Epidermal melanocyte (primary cell): ENCODE results near the gene RGSL1.

Source experiments
- DNase-seq: peaks from one replicate; pipeline ENCODE4 v3.0.0; 2011; ENCODE audit warnings: low spot score; ENCODE audit not compliant: insufficient read length

The RGSL1 gene

GRCh38 chr1:182533896-182534295 is 84.0 kb downstream of the RGSL1 start:
- DNase-seq, result no peak

DNA sequence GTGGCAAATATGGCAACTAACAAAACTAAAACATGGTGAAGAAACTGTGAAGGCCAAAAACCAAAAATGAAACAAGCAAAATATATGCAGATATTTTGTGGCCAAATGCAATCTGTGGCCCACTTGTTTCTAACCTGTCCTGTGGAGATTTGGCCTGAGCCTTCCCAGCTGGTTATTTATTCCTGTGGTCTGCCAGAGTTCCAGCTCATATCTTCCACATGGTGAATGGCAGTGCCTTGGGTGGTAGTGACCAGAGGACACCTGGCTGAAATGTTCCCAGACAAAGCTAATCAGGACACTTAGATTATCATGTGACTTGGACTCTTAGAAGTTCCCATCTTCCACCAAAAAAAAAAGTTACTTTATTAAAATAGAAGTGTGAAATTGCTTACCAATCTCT is 99.4 kb downstream of the RGSL1 start:
- DNase-seq, result no peak

- DNase-seq, result no peak
Observed at GRCh38 chr1:182549811-182550210, 99.9 kb downstream of the RGSL1 start.

GRCh38 chr1:182552527-182552926 is 102.6 kb downstream of the RGSL1 start:
- DNase-seq, result no peak

DNA sequence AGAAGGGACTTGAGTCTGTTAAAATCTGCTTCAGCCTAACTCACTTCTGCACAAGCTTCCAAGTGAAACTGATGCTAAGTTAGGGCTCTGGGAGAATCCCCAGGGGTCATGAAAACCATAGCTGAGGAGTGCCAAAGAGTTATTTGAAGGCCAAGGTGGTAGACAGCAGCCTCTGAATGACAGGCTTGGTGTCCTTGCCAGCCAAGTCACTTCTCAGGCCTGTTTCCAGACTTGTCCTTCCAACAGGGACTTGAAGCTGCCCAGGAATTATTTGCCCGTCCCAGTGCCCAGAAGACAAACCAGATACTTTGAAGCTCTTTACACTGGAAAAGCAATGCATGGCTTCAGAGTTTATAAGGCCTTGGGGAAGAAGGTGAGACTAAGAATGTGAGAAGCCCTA is 105.5 kb downstream of the RGSL1 start:
- no peak for DNase-seq

- no peak for DNase-seq
Observed at GRCh38 chr1:182556279-182556678, 106.3 kb downstream of the RGSL1 start.

DNA sequence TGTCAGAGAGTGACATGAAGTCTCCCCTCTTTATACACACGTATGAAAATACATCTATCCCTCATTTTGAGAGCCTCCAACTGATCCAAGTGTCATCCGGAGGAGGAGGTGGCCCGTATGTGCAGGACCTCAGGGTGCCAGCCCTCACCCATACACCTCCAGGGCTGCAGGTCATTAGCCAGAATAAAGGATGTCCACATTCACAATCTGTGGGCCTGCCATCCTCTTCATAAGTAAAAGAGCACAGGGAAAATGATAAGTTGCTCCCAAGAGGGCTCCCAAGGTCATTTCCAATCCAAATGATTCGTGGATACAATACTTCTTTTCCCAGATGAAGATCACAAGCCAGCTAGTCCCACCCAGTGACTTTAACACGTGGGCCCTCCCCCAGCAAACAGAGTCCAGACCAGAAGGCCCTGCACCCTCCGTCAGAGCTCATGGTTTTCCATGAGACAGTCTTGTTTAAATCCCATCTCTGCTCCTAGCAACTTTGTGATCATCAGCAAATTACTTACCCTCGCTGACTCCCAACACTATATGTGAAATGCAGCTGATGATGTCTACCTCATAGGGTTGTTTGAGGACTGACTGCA is 110.5 kb downstream of the RGSL1 start:
- DNase-seq, result no peak

DNA sequence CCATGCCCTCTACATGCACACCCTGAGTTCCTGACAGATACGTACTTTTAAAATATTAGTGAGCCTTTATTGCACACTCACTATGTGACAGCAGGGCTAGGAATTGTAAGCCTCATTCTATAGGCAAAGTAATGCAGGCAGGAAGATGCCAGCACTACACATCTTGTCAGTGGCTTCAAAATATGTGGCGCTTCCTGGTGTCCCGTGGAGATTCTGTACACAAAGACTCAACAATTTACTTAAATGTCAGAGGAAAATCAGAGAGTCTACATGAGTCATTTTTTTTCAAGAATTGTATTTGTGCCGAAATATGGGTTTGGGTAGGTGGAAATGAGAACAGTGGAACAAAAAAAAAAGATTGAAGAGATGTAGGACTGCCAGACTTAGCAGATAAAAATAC is 111.5 kb downstream of the RGSL1 start:
- no peak for DNase-seq

GRCh38 chr1:182563095-182563494 is 113.1 kb downstream of the RGSL1 start:
- no peak for DNase-seq

DNA sequence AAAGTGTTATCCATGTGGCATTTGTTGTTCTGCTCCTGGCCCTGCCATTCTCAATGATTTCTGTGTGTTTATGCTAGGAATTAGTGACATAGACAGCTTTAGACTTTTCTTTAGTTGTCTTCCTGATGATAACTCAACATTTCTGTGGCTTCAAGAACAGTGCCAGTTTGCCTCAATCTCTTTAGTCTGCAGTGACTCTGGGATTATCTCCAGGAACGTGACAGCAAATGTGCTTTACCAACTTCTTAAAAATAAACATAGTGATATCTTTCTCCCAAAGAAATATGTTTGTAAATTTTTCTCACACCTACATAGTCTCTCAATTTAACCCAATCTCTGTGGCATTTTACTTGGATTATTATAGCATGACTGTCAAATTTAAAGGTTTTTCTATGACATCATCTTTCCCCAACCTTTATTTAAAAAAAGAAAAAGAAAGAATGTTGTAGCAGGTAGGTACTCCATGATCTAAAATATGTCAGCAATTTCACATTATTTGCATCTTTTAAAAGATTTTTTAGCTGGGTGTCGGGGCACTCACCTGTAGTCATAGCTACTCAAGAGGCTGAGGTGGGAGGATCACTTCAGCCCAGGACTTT is 114.6 kb downstream of the RGSL1 start:
- DNase-seq, result no peak

GRCh38 chr1:182565537-182565936 is 115.6 kb downstream of the RGSL1 start:
- DNase-seq, result no peak

GRCh38 chr1:182567629-182568028 is 117.7 kb downstream of the RGSL1 start:
- DNase-seq, result no peak

GRCh38 chr1:182568647-182569284 is 118.8 kb downstream of the RGSL1 start:
- DNase-seq, result no peak

GRCh38 chr1:182569939-182570610 is 120.1 kb downstream of the RGSL1 start:
- no peak for DNase-seq

GRCh38 chr1:182570611-182570970 is 120.6 kb downstream of the RGSL1 start:
- DNase-seq, result no peak

GRCh38 chr1:182574156-182574555 is 124.2 kb downstream of the RGSL1 start:
- DNase-seq, result no peak

DNA sequence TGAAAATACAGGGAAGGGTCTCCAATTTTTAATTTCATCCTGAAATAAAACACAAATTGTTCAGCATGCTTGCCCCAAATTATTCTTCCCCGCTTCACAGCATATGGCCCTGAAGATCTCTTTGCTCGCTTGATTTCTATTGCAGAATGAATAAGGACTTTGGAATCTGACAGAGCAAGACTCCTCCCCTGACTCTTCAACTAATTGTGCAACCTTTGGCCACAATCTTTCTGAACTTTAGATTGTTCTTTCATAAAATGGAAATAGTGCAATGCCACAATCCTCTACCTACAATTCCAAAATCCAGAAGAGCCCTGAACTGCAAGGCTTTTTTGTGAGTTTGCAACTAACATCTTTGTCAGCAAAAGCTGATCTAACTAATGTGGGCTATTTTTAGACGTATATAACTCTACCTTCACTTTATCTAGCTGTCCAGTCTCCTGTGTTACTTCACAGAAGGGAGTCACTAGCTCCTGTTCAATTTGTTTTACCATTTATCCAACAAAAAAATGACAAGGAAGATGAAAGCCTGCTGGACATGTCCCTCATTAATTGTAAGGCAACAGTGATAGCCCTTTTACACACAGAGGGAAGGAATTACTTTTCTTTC is 125.7 kb downstream of the RGSL1 start:
- DNase-seq, result no peak

DNA sequence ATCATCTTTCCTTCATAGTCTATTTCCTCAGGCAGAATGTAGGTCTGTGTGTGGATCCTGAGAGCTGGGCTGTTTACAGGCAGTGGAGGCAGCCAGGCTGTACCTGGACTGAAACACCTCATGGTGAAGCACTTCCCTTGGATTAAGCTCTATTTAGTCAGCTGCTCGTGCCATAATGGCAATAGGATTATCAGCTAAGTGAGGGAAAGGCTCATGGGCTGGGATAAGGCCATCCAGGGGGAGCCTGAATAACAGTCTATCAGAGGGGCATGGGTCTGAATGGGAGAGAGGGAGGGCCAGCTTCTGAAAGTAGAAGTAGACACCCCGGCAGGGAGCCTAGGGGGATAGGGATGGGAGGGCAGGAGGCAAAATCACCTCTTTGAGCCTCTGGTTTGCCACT is 130.8 kb downstream of the RGSL1 start:
- DNase-seq, result no peak

- no peak for DNase-seq
Observed at GRCh38 chr1:182584746-182585145, 134.8 kb downstream of the RGSL1 start.

DNA sequence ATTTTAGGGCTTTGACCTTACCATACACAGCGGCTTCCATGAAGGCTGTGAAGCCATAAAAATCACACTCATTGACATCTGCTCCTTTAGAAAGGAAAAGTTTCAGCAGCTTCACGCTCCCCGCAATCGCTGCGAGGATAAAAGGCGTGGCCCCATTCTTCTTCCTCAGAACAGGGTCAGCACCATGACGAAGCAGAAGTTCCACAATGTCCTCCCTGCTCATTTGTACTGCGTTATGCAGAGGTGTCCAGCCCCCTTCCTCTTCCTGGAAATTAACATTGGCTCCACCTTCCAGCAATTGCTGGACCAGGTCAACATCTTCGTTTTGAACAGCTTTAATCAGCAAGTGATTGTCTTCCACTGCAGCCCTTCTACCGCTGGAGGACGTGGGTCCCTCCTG is 136.4 kb downstream of the RGSL1 start:
- DNase-seq, result no peak

DNA sequence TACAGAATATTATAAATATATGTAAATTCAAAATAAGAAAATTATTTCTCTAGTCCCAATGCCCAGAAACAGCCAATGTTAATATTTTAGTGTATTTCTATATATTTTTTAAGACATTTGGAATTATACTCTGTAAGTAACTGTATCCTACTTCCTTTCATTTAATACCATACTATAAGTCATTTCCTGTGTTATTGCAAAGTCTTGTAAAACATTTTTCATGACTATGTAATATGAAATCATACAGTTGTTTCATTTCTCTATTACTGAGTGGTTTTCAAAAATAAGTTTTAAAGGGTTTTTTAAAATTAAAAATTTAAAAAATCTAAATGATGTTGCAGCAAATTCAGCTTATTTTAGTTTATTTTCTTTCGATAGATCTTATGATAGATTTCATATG is 137.1 kb downstream of the RGSL1 start:
- DNase-seq, result no peak
